Uterus (tissue), 2 donors: ENCODE results near the gene SASS6.

Source experiments
- POLR2A ChIP-seq, 2 donors: fragments of 450-650 bp; IDR thresholded peaks; one replicate each; pipeline ENCODE4 v1.6.1; 2016; ENCODE audit warnings: antibody characterized with exemption in 2 of 2, mild to moderate bottlenecking in 1 of 2, moderate library complexity in 1 of 2
- TF ChIP-seq, protein P1 (sequence below), 4 experiments: fragments of 200-600 bp in 2 of 4; fragments of 450-650 bp in 2 of 4; sonication (generic) in 2 of 4; IDR thresholded peaks; one replicate each; pipeline ENCODE4 v1.5.1; 2016 to 2019; ENCODE audit warnings: antibody characterized with exemption in 4 of 4, mild to moderate bottlenecking in 2 of 4, moderate library complexity in 1 of 4

DNA sequence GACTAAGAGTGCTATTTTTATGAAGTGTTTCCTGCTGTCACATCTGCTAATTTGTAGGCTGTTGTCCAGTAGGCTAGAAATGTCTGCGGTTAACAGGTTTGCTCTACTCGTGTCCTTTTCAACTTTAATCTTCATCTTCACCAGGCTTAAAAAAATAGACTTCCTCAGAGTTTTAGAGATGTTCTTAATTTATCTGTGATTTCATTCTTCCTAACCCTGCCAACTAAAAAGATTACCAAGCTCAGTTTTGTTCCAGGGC lies 66.8 kb downstream of the SASS6 start:
- TF ChIP-seq, protein P1, sequence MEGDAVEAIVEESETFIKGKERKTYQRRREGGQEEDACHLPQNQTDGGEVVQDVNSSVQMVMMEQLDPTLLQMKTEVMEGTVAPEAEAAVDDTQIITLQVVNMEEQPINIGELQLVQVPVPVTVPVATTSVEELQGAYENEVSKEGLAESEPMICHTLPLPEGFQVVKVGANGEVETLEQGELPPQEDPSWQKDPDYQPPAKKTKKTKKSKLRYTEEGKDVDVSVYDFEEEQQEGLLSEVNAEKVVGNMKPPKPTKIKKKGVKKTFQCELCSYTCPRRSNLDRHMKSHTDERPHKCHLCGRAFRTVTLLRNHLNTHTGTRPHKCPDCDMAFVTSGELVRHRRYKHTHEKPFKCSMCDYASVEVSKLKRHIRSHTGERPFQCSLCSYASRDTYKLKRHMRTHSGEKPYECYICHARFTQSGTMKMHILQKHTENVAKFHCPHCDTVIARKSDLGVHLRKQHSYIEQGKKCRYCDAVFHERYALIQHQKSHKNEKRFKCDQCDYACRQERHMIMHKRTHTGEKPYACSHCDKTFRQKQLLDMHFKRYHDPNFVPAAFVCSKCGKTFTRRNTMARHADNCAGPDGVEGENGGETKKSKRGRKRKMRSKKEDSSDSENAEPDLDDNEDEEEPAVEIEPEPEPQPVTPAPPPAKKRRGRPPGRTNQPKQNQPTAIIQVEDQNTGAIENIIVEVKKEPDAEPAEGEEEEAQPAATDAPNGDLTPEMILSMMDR (IDR thresholded peaks at IDR 0.05): no peak
- no peak for TF ChIP-seq POLR2A (IDR thresholded peaks at IDR 0.05)
